ENCODE results near the gene MAP2K6. TPM values are rescaled to one million over a fixed set of nuclear protein-coding genes. Genes with fewer than 3 reads are reported as not detected.

The MAP2K6 gene
- total and polyA plus RNA-seq, 10 of the 15 experiments (the other 5 are each of a cell fraction or from before 2014, with no cell fraction given), result 15.6 to 70.3 (median 22.9) TPM

- no peak for TF ChIP-seq PML (IDR thresholded peaks at IDR 0.05; ENCODE audit: low read length)
Measured at GRCh38 chr17:69451416-69452394, 37.2 kb downstream of the MAP2K6 start (continued).

GRCh38 chr17:69452664-69453260 is 38.3 kb downstream of the MAP2K6 start:
- H4K20me1 ChIP-seq (ENCODE audit: control insufficient read depth, insufficient read depth), result no peaks in the 10 kb centered on the region
- DNase-seq (ENCODE audit: low read depth, low spot score) (no peak), ATAC-seq (no peak), FAIRE-seq (no peak)
- ChIA-PET SMC1A (ENCODE audit: uncharacterized antibody, unreplicated experiment) (interaction anchor here (1.8 kb wide), 1 partner anchor 9 kb away, joined by 4 read pairs; no protein-coding TSS in a partner anchor), CTCF (no interaction called here), RAD21 (ENCODE audit: unreplicated experiment) (no interaction called here), POLR2A (no interaction called here)
- BruUV-seq (replicated peaks), result no TSS peak
- no peak overlapping the region for H3K27ac ChIP-seq (ENCODE audit: control insufficient read depth, insufficient read depth)
- no peak overlapping the region for H3K4me3 ChIP-seq
- intact Hi-C loops (cut with micrococcal nuclease; ENCODE audit: unreplicated experiment) (no loop called here), in situ Hi-C loops (cut with MboI) (no loop called here)
- TF ChIP-seq CTCF (IDR thresholded peaks at IDR 0.05 in 2 of 3, conservative IDR thresholded peaks at IDR 0.05 in 1 of 3; ENCODE audit: control insufficient read depth in 2 of 3, extremely low read depth in 1 of 3, insufficient read depth in 1 of 3, low read depth in 3 of 3, low read length in 3 of 3), result no peak
- no peak for TF ChIP-seq SP1 (IDR thresholded peaks at IDR 0.05; ENCODE audit: low read depth, low read length)
- TF ChIP-seq NFYB (IDR thresholded peaks at IDR 0.05; ENCODE audit: insufficient read depth, low read depth, low read length), result no peak
- TF ChIP-seq ZNF592 (IDR thresholded peaks at IDR 0.05), result no peak
- TF ChIP-seq HCFC1 (IDR thresholded peaks at IDR 0.05; ENCODE audit: low read length), result no peak
- no peak for TF ChIP-seq BHLHE40 (IDR thresholded peaks at IDR 0.05; ENCODE audit: borderline replicate concordance in 1 of 2, low read depth in 2 of 2, low read length in 1 of 2)
- TF ChIP-seq ZBTB40 (IDR thresholded peaks at IDR 0.05; ENCODE audit: borderline replicate concordance), result no peak
- H3K9ac ChIP-seq (ENCODE audit: control insufficient read depth, insufficient read depth, low read length), result no peak overlapping the region
- H3K36me3 ChIP-seq (ENCODE audit: control insufficient read depth in 2 of 2, insufficient read depth in 2 of 2, low read length in 1 of 2), result no peaks in the 10 kb centered on the region
- H3K9me3 ChIP-seq (replicated peaks; ENCODE audit: control insufficient read depth, insufficient read depth, low read length), result no peaks in the 10 kb centered on the region
- no peak overlapping the region for H2AFZ ChIP-seq (ENCODE audit: control insufficient read depth, low read depth, low read length)
- H3K4me2 ChIP-seq (ENCODE audit: control insufficient read depth, insufficient read depth), result no peak overlapping the region
- WGBS (ENCODE audit: insufficient coverage, insufficient replicate concordance, low lambda C conversion rate, missing lambda C conversion rate), result 96% methylated on average over 8 of the region's 8 CpGs
- H3K79me2 ChIP-seq (ENCODE audit: control insufficient read depth, insufficient read depth, low read length), result no peaks in the 10 kb centered on the region
- H3K4me1 ChIP-seq (ENCODE audit: control insufficient read depth, insufficient read depth, low read length), result peaks cover 14% of the 10 kb centered on the region
- no peaks in the 10 kb centered on the region for H3K27me3 ChIP-seq (replicated peaks in 1 of 2; ENCODE audit: control insufficient read depth in 2 of 2, insufficient read depth in 2 of 2, low read length in 1 of 2)
